Neural crest cell (in vitro differentiated cells): ENCODE data around the gene CAVIN1. TPM values are rescaled to one million over a fixed set of nuclear protein-coding genes. Genes with fewer than 3 reads are reported as not detected.
"Not testable (repeated sequence)": the region's sequence is repeated elsewhere in the genome, so short reads cannot be mapped to it uniquely, and the experiment has no call there.

Source experiments
- DNase-seq: peaks from one replicate; pipeline ENCODE4 v3.0.0; 2021; ENCODE audit warnings: low read depth, mixed read lengths, low spot score
- H3K27ac Mint-ChIP-seq: one replicate; pipeline ENCODE4 v1.8.0; 2021; ENCODE audit warnings: mild to moderate bottlenecking, mixed read lengths; ENCODE audit not compliant: unreplicated experiment
- H3K27me3 Mint-ChIP-seq: 2 replicates; pipeline ENCODE4 v1.8.0; 2021; ENCODE audit warnings: low read depth, mild to moderate bottlenecking, mixed read lengths
- H3K36me3 Mint-ChIP-seq: 2 replicates; pipeline ENCODE4 v1.8.0; 2021; ENCODE audit warnings: low read depth, mild to moderate bottlenecking, mixed read lengths
- H3K4me1 Mint-ChIP-seq: 2 replicates; pipeline ENCODE4 v1.8.0; 2021; ENCODE audit warnings: mixed read lengths
- H3K4me3 Mint-ChIP-seq: one replicate; pipeline ENCODE4 v1.8.0; 2021; ENCODE audit warnings: mild to moderate bottlenecking, mixed read lengths
- H3K9me3 Mint-ChIP-seq: 2 replicates; pipeline ENCODE4 v1.8.0; 2021; ENCODE audit warnings: mixed read lengths
- CTCF ChIP-seq: fragments of 200-600 bp; sonication (generic); conservative IDR thresholded peaks from 2 replicates; pipeline ENCODE4 v1.5.0; 2021; ENCODE audit warnings: antibody characterized with exemption, mild to moderate bottlenecking
- total RNA-seq: library from RNA; stranded (reverse); gene quantifications from 2 replicates; pipeline ENCODE4 v1.2.1, GENCODE V29; 2021

Gene CAVIN1
- total RNA-seq, 1 donor from 2014 or later = 0.09 TPM

GRCh38 chr17:42453439-42453838, 30.4 kb upstream of the CAVIN1 start:
- no peak for DNase-seq
- Mint-ChIP-seq H3K27ac (no peak overlapping the region), H3K27me3 (no peaks in the 10 kb centered on the region), H3K4me3 (no peak overlapping the region), H3K9me3 (no peaks in the 10 kb centered on the region), H3K36me3 (peaks cover 3% of the 10 kb centered on the region), H3K4me1 (peaks cover 9% of the 10 kb centered on the region)
- TF ChIP-seq CTCF = no peak

DNA sequence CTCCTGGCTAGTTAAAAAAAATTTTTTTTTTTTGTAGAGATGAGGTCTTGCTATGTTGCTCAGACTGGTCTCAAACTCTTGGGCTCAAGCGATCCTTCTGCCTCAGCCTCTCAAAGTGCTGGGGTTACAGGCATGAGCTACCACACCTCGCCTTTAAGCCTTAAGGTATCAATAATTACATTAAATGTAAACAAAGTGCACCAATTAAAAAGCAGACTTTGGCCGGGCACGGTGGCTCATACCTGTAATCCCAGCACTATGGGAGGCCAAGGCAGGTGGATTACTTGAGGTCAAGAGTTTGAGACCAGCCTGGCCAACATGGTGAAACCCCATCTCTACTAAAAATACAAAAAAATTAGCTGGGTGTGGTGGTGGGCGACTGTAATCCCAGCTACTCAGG, 28.2 kb upstream of the CAVIN1 start:
- not testable (repeated sequence) for DNase-seq, H3K4me3 Mint-ChIP-seq, H3K4me1 Mint-ChIP-seq, H3K27ac Mint-ChIP-seq, H3K36me3 Mint-ChIP-seq, H3K27me3 Mint-ChIP-seq, H3K9me3 Mint-ChIP-seq

- not testable (repeated sequence) for H3K4me3 Mint-ChIP-seq, H3K4me1 Mint-ChIP-seq, DNase-seq, H3K27me3 Mint-ChIP-seq, H3K36me3 Mint-ChIP-seq, H3K9me3 Mint-ChIP-seq
- peak overlapping the region; percentile 73 for H3K27ac Mint-ChIP-seq
Observed at GRCh38 chr17:42449838-42450237, 26.8 kb upstream of the CAVIN1 start.

GRCh38 chr17:42449176-42449575, 26.1 kb upstream of the CAVIN1 start:
- not testable (repeated sequence) for H3K27ac Mint-ChIP-seq, H3K4me3 Mint-ChIP-seq, DNase-seq, H3K9me3 Mint-ChIP-seq, H3K36me3 Mint-ChIP-seq, H3K27me3 Mint-ChIP-seq, H3K4me1 Mint-ChIP-seq

GRCh38 chr17:42442196-42442565, 19.1 kb upstream of the CAVIN1 start:
- Mint-ChIP-seq H3K27me3 (no peaks in the 10 kb centered on the region), H3K27ac (peak overlapping the region; percentile 22), H3K4me1 (no peaks in the 10 kb centered on the region), H3K4me3 (no peak overlapping the region), H3K36me3 (no peaks in the 10 kb centered on the region), H3K9me3 (no peaks in the 10 kb centered on the region)
- no peak for TF ChIP-seq CTCF
- no peak for DNase-seq

- Mint-ChIP-seq H3K4me1 (peaks cover under 1% of the 10 kb centered on the region), H3K36me3 (no peaks in the 10 kb centered on the region), H3K9me3 (no peaks in the 10 kb centered on the region), H3K27ac (no peak overlapping the region), H3K4me3 (no peak overlapping the region), H3K27me3 (no peaks in the 10 kb centered on the region)
- DNase-seq = no peak
- no peak for TF ChIP-seq CTCF
Observed at GRCh38 chr17:42441371-42442195, 18.5 kb upstream of the CAVIN1 start.
